GM19455 (cell line): ENCODE measurements around the gene MAGEB1.

Source experiments
- ATAC-seq: cut with Tn5 transposase; IDR thresholded peaks from one replicate; pipeline ENCODE4 v1.9.1; 2021; ENCODE audit not compliant: unreplicated experiment

The MAGEB1 gene

GRCh38 chrX:30296408-30297254 lies 49.7 kb downstream of the MAGEB1 start:
- no peak for ATAC-seq

DNA sequence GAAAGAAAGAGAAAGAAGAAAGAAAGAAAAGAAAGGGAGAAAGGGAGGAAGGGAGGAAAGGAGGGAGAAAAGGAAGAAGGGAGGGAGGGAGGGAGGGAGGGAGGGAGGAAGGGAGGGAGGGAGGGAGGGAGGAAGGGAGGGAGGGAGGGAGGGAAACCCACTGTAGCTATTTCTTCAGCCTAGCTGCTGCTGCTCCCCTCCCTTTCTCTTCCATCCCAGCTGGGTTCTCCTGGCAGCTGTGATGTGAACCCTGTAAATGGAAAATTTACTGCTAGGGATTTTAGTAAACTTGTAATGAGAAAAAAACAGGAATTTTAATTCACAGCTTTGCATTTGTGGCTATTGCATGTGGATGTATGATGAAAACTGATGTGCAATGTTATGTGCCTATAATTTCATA lies 54.3 kb downstream of the MAGEB1 start:
- no peak for ATAC-seq
